Sigmoid colon (tissue), 7 donors: ENCODE measurements around the gene ALPP. TPM values are rescaled to one million over a fixed set of nuclear protein-coding genes. Genes with fewer than 3 reads are reported as not detected.
"Not testable (repeated sequence)": the region's sequence is repeated elsewhere in the genome, so short reads cannot be mapped to it uniquely, and the experiment has no call there.

Source experiments
- DNase-seq: peaks from one replicate; pipeline ENCODE4 v3.0.0-alpha.2; 2019
- H3K27ac ChIP-seq, 4 donors: fragments of 200-600 bp; sonication (generic); one replicate each; pipeline ENCODE4 v1.5.1; 2016 to 2019; ENCODE audit warnings: mild to moderate bottlenecking in 1 of 4
- H3K27me3 ChIP-seq, 3 donors: fragments of 200-600 bp; sonication (generic); one replicate each; pipeline ENCODE4 v1.5.1; 2019; ENCODE audit warnings: mild to moderate bottlenecking in 1 of 3
- H3K36me3 ChIP-seq, 4 donors: fragments of 200-600 bp; sonication (generic); one replicate each; pipeline ENCODE4 v1.5.1; 2016 to 2019
- H3K4me1 ChIP-seq, 4 donors: fragments of 200-600 bp; sonication (generic); one replicate each; pipeline ENCODE4 v1.5.1; 2017 to 2019
- H3K4me3 ChIP-seq, 4 donors: fragments of 200-600 bp; sonication (generic); one replicate each; pipeline ENCODE4 v1.5.1; 2017 to 2019; ENCODE audit warnings: mild to moderate bottlenecking in 2 of 4, moderate library complexity in 1 of 4
- H3K9me3 ChIP-seq, 4 donors: fragments of 200-600 bp in 3 of 4; sonication (generic) in 3 of 4; one replicate each; pipeline versions ENCODE4 v1.5.1 to v1.6.1; 2013 to 2019
- CTCF ChIP-seq, 4 experiments: fragments of 450-650 bp in 3 of 4; fragments of 200-600 bp in 1 of 4; IDR thresholded peaks; one replicate each; pipeline ENCODE4 v1.5.1; 2016 to 2019; ENCODE audit warnings: antibody characterized with exemption in 4 of 4, mild to moderate bottlenecking in 3 of 4, moderate library complexity in 2 of 4
- EP300 ChIP-seq, 4 donors: sonication (generic); formaldehyde crosslinking; IDR thresholded peaks; one replicate each; pipeline ENCODE4 v1.6.1; 2017; ENCODE audit warnings: antibody characterized with exemption in 4 of 4
- POLR2A ChIP-seq, 2 donors: fragments of 450-650 bp; IDR thresholded peaks; one replicate each; pipeline ENCODE4 v1.6.1; 2016; ENCODE audit warnings: antibody characterized with exemption in 2 of 2, mild to moderate bottlenecking in 2 of 2, moderate library complexity in 2 of 2
- POLR2AphosphoS5 ChIP-seq, 4 donors: sonication (generic); formaldehyde crosslinking; IDR thresholded peaks; one replicate each; pipeline ENCODE4 v1.6.1; 2017; ENCODE audit warnings: antibody characterized with exemption in 4 of 4
- WGBS, 2 donors: extraction: QIAGEN DNeasy Blood & Tissue Kit; methylation state at CpG; one replicate each; pipeline ENCODE4 v1.1.7; 2013; 5-methylcytosine and 5-hydroxymethylcytosine counted together
- intact Hi-C: fragments of 100-400 bp; cut with DNase I; formaldehyde crosslinking; loops from one replicate; pipeline ENCODE4 v1.15.1; 2023
- polyA plus RNA-seq, 3 donors: library from polyadenylated mRNA; stranded (reverse); fragments of 200-250 nt; gene quantifications; one replicate each; pipeline ENCODE4 v1.2.3, GENCODE V29; 2013
- total RNA-seq, 4 donors: library from RNA; depleted of rRNA; stranded (reverse); fragments of >200 nt; gene quantifications; one replicate each; pipeline ENCODE4 v1.1.0, GENCODE V29; 2016
- donor health status: healthy with polysubstance abuse.
- donor health status: Bipolar disorder and iron deficiency.
- donor health status: healthy.

Gene ALPP
- total and polyA plus RNA-seq, 7 donors, result 0.03 TPM; not detected in 6

- Histone ChIP-seq H3K4me3 (no peak overlapping the region), H3K9me3 (no peaks in the 10 kb centered on the region), H3K27ac (no peak overlapping the region), H3K4me1 (no peaks in the 10 kb centered on the region), H3K36me3 (no peaks in the 10 kb centered on the region), H3K27me3 (peaks cover 0 to 11% (median 0%) of the 10 kb centered on the region in 3 donors)
- 87% methylated on average over 4 of the region's 4 CpGs for WGBS, 2 donors
- DNase-seq, result peak; percentile 5
- intact Hi-C loops, result no loop called here
- no peak for TF ChIP-seq POLR2A (IDR thresholded peaks at IDR 0.05)
These were observed 2.3 kb upstream of the ALPP start for GRCh38 chr2:232376260-232376659.

- Histone ChIP-seq H3K4me1 (no peaks in the 10 kb centered on the region), H3K27me3 (peaks cover under 1 to 16% (median 2%) of the 10 kb centered on the region in 3 donors), H3K27ac (no peak overlapping the region), H3K4me3 (no peak overlapping the region), H3K36me3 (no peaks in the 10 kb centered on the region), H3K9me3 (no peaks in the 10 kb centered on the region)
- 79 to 87% methylated on average over 7 of the region's 7 CpGs for WGBS, 2 donors
- TF ChIP-seq CTCF (IDR thresholded peaks at IDR 0.05) (no peak), EP300 (IDR thresholded peaks at IDR 0.05) (no peak), POLR2A (IDR thresholded peaks at IDR 0.05) (no peak), POLR2AphosphoS5 (IDR thresholded peaks at IDR 0.05) (no peak)
- intact Hi-C loops, result no loop called here
- peak; percentile 35 for DNase-seq
These were observed 1.8 kb upstream of the ALPP start for GRCh38 chr2:232376713-232377112.

- peaks cover 3 to 22% (median 8%) of the 10 kb centered on the region in 3 donors for H3K27me3 ChIP-seq
- no peaks in the 10 kb centered on the region for H3K36me3 ChIP-seq
- no peaks in the 10 kb centered on the region for H3K4me1 ChIP-seq
- H3K9me3 ChIP-seq, result no peaks in the 10 kb centered on the region
- 92 to 94% methylated on average over 7 of the region's 7 CpGs for WGBS, 2 donors
- no peak for TF ChIP-seq POLR2A (IDR thresholded peaks at IDR 0.05)
- no peak for TF ChIP-seq CTCF (IDR thresholded peaks at IDR 0.05)
- no peak for TF ChIP-seq EP300 (IDR thresholded peaks at IDR 0.05)
- no peak for TF ChIP-seq POLR2AphosphoS5 (IDR thresholded peaks at IDR 0.05)
- no peak overlapping the region for H3K27ac ChIP-seq
- intact Hi-C loops, result no loop called here
- DNase-seq, result peak; percentile 22
- H3K4me3 ChIP-seq, result no peak overlapping the region
These were observed 1.2 kb upstream of the ALPP start for GRCh38 chr2:232377319-232377718.

- Histone ChIP-seq H3K9me3 (no peaks in the 10 kb centered on the region), H3K27me3 (peaks cover 3 to 30% (median 16%) of the 10 kb centered on the region in 3 donors), H3K27ac (no peak overlapping the region), H3K4me1 (no peaks in the 10 kb centered on the region), H3K4me3 (no peak overlapping the region), H3K36me3 (no peaks in the 10 kb centered on the region)
- DNase-seq, result peak; percentile 50
- TF ChIP-seq EP300 (IDR thresholded peaks at IDR 0.05) (no peak), POLR2AphosphoS5 (IDR thresholded peaks at IDR 0.05) (no peak), POLR2A (IDR thresholded peaks at IDR 0.05) (no peak), CTCF (IDR thresholded peaks at IDR 0.05) (no peak)
- WGBS, 2 donors, result 70 to 74% methylated on average over 17 of the region's 17 CpGs
- intact Hi-C loops, result no loop called here
These were observed 463 bp upstream of the ALPP start for GRCh38 chr2:232377841-232378734.

GRCh38 chr2:232379610-232380590, 1.3 kb downstream of the ALPP start:
- H3K36me3 ChIP-seq, H3K4me1 ChIP-seq, H3K27ac ChIP-seq, H3K4me3 ChIP-seq, intact Hi-C loops, H3K9me3 ChIP-seq: not testable (repeated sequence)
- peaks cover 3 to 47% (median 19%) of the 10 kb centered on the region in 3 donors for H3K27me3 ChIP-seq
- DNase-seq, result peak; percentile 61
- 83 to 89% methylated on average over 41 of the region's 41 CpGs for WGBS, 2 donors

- H3K4me3 ChIP-seq, H3K36me3 ChIP-seq, H3K4me1 ChIP-seq, H3K27ac ChIP-seq, H3K9me3 ChIP-seq, intact Hi-C loops: not testable (repeated sequence)
- peak; percentile 34 for DNase-seq
- peaks cover 3 to 60% (median 23%) of the 10 kb centered on the region in 3 donors for H3K27me3 ChIP-seq
- WGBS, 2 donors, result 38 to 45% methylated on average over 59 of the region's 59 CpGs
These were observed 2.9 kb downstream of the ALPP start for GRCh38 chr2:232381204-232382031.
